Gastroesophageal sphincter (tissue), 4 donors: ENCODE data around the gene TBC1D32. TPM values are rescaled to one million over a fixed set of nuclear protein-coding genes. Genes with fewer than 3 reads are reported as not detected.
A peak's percentile ranks its signal among the peaks of the same experiment; 100 is the strongest.
"Not testable (repeated sequence)": the region's sequence is repeated elsewhere in the genome, so short reads cannot be mapped to it uniquely, and the experiment has no call there.

Source experiments
- ATAC-seq: fragments of 150-250 bp; one replicate; pipeline ENCODE4 v1.9.1; 2016; ENCODE audit warnings: mild to moderate bottlenecking, moderate library complexity
- H3K27ac ChIP-seq, 4 donors: fragments of 200-600 bp; sonication (generic) in 3 of 4; 1 replicate in 3 of 4; 2 replicates in 1 of 4; pipeline ENCODE4 v1.5.1; 2016 to 2019
- H3K27me3 ChIP-seq: fragments of 200-600 bp; sonication (generic); one replicate; pipeline ENCODE4 v1.5.1; 2019
- H3K36me3 ChIP-seq, 2 donors: fragments of 200-600 bp; sonication (generic); one replicate each; pipeline ENCODE4 v1.5.1; 2019; ENCODE audit warnings: control low read depth in 1 of 2
- H3K4me1 ChIP-seq, 3 donors: fragments of 200-600 bp; sonication (generic); 1 replicate in 2 of 3; 2 replicates in 1 of 3; pipeline ENCODE4 v1.5.1; 2016 to 2019; ENCODE audit warnings: control low read depth in 2 of 3
- H3K4me3 ChIP-seq, 2 donors: fragments of 200-600 bp; sonication (generic); one replicate each; pipeline ENCODE4 v1.5.1; 2019; ENCODE audit warnings: mild to moderate bottlenecking in 1 of 2, moderate library complexity in 1 of 2
- H3K9me3 ChIP-seq, 3 donors: fragments of 200-600 bp; sonication (generic); one replicate each; pipeline ENCODE4 v1.5.1; 2017 to 2019; ENCODE audit warnings: control low read depth in 2 of 3
- CTCF ChIP-seq, 4 experiments: fragments of 200-600 bp in 2 of 4; fragments of 450-650 bp in 2 of 4; sonication (generic) in 1 of 4; IDR thresholded peaks; one replicate each; pipeline ENCODE4 v1.5.1; 2017 to 2019; ENCODE audit warnings: antibody characterized with exemption in 4 of 4, mild to moderate bottlenecking in 2 of 4, moderate library complexity in 2 of 4
- EP300 ChIP-seq: sonication (generic); formaldehyde crosslinking; IDR thresholded peaks from one replicate; pipeline ENCODE4 v1.6.1; 2017; ENCODE audit warnings: antibody characterized with exemption, mild to moderate bottlenecking
- POLR2A ChIP-seq, 2 donors: fragments of 450-650 bp; IDR thresholded peaks; one replicate each; pipeline ENCODE4 v1.6.1; 2017; ENCODE audit warnings: antibody characterized with exemption in 2 of 2, mild to moderate bottlenecking in 2 of 2, moderate library complexity in 1 of 2
- POLR2AphosphoS5 ChIP-seq: sonication (generic); formaldehyde crosslinking; IDR thresholded peaks from one replicate; pipeline ENCODE4 v1.6.1; 2017; ENCODE audit warnings: antibody characterized with exemption
- WGBS, 2 donors: methylation state at CpG; one replicate each; pipeline ENCODE4 v1.1.5; 2018; ENCODE audit warnings: low coverage in 1 of 2; 5-methylcytosine and 5-hydroxymethylcytosine counted together
- total RNA-seq, 4 donors: library from RNA; depleted of rRNA; stranded (reverse); fragments of >200 nt; gene quantifications; one replicate each; pipeline ENCODE4 v1.1.0, GENCODE V29; 2016

TBC1D32 gene
- total RNA-seq, 4 donors from 2014 or later, result 1.7 to 9.7 (median 3.7) TPM

GRCh38 chr6:121321282-121321681 is 13.0 kb downstream of the TBC1D32 start:
- Histone ChIP-seq H3K4me3 (no peak overlapping the region), H3K36me3 (peaks cover 0 to 6% of the 10 kb centered on the region in 2 donors), H3K9me3 (no peaks in the 10 kb centered on the region), H3K27me3 (no peaks in the 10 kb centered on the region), H3K4me1 (no peaks in the 10 kb centered on the region), H3K27ac (no peak overlapping the region)
- no peak for ATAC-seq
- WGBS, 2 donors, result 84 to 91% methylated on average over 4 of the region's 4 CpGs
- TF ChIP-seq POLR2A (IDR thresholded peaks at IDR 0.05), result no peak
- TF ChIP-seq CTCF (IDR thresholded peaks at IDR 0.05), result no peak
- no peak for TF ChIP-seq POLR2AphosphoS5
- TF ChIP-seq EP300, result no peak

GRCh38 chr6:121319603-121320002 is 14.7 kb downstream of the TBC1D32 start:
- Histone ChIP-seq H3K27me3 (no peaks in the 10 kb centered on the region), H3K36me3 (peaks cover 0 to 6% of the 10 kb centered on the region in 2 donors), H3K9me3 (no peaks in the 10 kb centered on the region), H3K4me1 (no peaks in the 10 kb centered on the region), H3K4me3 (no peak overlapping the region), H3K27ac (no peak overlapping the region)
- 87 to 100% methylated on average over 2 of the region's 2 CpGs for WGBS, 2 donors
- no peak for ATAC-seq
- no peak for TF ChIP-seq EP300

GRCh38 chr6:121319112-121319553 is 15.1 kb downstream of the TBC1D32 start:
- Histone ChIP-seq H3K4me3 (peak overlapping the region in 1 of 2 donors; percentile 21), H3K27ac (no peak overlapping the region), H3K4me1 (no peaks in the 10 kb centered on the region), H3K27me3 (no peaks in the 10 kb centered on the region), H3K9me3 (no peaks in the 10 kb centered on the region), H3K36me3 (peaks cover 0 to 10% of the 10 kb centered on the region in 2 donors)
- ATAC-seq, result no peak
- 16 to 38% methylated on average over 4 of the region's 4 CpGs for WGBS, 2 donors
- TF ChIP-seq POLR2A (IDR thresholded peaks at IDR 0.05) (no peak), EP300 (no peak), CTCF (IDR thresholded peaks at IDR 0.05) (peak; percentile 39 to 48 (median 44))

DNA sequence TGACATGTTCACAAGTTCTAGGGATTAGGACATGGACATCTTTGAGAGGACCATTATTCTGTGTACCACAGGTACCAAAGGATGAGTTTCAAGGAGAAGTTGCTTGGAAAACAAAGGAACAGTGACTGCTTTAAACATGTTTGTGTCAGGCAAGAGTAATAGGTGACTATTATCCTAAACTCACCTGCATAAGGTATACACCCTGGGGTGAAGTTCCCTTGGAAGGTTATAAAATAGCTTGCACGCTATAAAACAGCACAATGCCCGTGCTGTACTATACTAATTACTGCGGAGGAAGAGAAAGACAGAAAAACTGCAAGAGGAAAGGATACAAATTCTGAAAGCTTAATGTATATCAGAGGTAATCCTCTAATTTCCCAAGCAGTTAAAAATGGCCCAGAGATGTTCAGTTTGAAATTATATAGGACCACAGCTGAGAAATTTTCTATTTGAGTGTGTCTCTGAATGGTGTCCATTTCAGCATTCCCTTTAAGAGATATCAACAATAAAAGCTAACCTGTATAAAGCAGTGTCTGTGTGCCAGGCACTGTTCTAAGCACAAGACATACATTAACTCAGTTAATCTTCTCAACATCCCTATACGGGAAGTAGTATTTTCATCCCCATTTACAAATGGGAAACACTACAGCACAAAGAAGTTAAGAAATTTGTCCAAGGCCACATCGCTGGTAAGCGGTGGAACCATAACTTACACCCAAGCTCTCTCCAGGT is 19.7 kb downstream of the TBC1D32 start:
- no peak for ATAC-seq
- TF ChIP-seq CTCF (IDR thresholded peaks at IDR 0.05), result no peak
- no peak for TF ChIP-seq EP300
- TF ChIP-seq POLR2AphosphoS5, result no peak
- TF ChIP-seq POLR2A (IDR thresholded peaks at IDR 0.05), result no peak
- Histone ChIP-seq H3K27me3 (no peaks in the 10 kb centered on the region), H3K4me1 (no peaks in the 10 kb centered on the region), H3K9me3 (no peaks in the 10 kb centered on the region), H3K27ac (no peak overlapping the region), H3K4me3 (no peak overlapping the region), H3K36me3 (peaks cover 0 to 9% of the 10 kb centered on the region in 2 donors)
- WGBS, 2 donors, result 96% methylated on average over 6 of the region's 6 CpGs

DNA sequence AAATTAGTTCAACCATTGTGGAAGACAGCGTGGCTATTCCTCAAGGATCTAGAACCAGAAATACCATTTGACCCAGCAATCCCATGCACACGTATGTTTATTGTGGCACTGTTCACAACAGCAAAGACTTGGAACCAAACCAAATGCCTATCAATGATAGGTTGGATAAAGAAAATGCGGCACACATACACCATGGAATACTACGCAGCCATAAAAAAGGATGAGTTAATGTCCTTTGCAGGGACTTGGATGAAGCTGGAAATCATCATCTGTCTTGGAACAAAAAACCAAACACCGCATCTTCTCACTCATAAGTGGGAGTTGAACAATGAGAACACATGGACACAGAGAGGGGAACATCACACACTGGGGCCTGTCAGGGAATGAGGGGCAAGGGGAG is 22.5 kb downstream of the TBC1D32 start:
- H3K36me3 ChIP-seq, ATAC-seq: not testable (repeated sequence)
- WGBS, 2 donors, result 96 to 100% methylated on average over 4 to 5 of the region's 5 CpGs

GRCh38 chr6:121310495-121310894 is 23.8 kb downstream of the TBC1D32 start:
- WGBS, 2 donors, result 94 to 100% methylated on average over 1 of the region's 1 CpG
- no peaks in the 10 kb centered on the region for H3K27me3 ChIP-seq

More for the DNA sequence above, 22.5 kb downstream of the TBC1D32 start:
- H3K4me3 ChIP-seq, H3K27me3 ChIP-seq, H3K9me3 ChIP-seq, H3K4me1 ChIP-seq, H3K27ac ChIP-seq: not testable (repeated sequence)

More at GRCh38 chr6:121310495-121310894, 23.8 kb downstream of the TBC1D32 start:
- Histone ChIP-seq H3K4me3 (no peak overlapping the region), H3K9me3 (no peaks in the 10 kb centered on the region), H3K27ac (no peak overlapping the region), H3K36me3 (peaks cover 0 to 9% of the 10 kb centered on the region in 2 donors), H3K4me1 (no peaks in the 10 kb centered on the region)
- no peak for ATAC-seq
- no peak for TF ChIP-seq POLR2A (IDR thresholded peaks at IDR 0.05)
- TF ChIP-seq EP300, result no peak
- no peak for TF ChIP-seq CTCF (IDR thresholded peaks at IDR 0.05)
- TF ChIP-seq POLR2AphosphoS5, result no peak
